Measurements from ENCODE around the gene METAP1.

GRCh38 chr4:99059550-99059949 is 64.0 kb downstream of the METAP1 start:
- no peak for TF ChIP-seq CTCF (IDR thresholded peaks at IDR 0.05; ENCODE audit: low read depth, low read length, poor library complexity, severe bottlenecking)
- no peak for TF ChIP-seq EZH2phosphoT487 (IDR thresholded peaks at IDR 0.05; ENCODE audit: borderline replicate concordance, low read length)

Data from DOHH2 (cell line).